ENCODE data around the gene ATAT1.
A peak's percentile ranks its signal among the peaks of the same experiment; 100 is the strongest.

ATAT1 gene

DNA sequence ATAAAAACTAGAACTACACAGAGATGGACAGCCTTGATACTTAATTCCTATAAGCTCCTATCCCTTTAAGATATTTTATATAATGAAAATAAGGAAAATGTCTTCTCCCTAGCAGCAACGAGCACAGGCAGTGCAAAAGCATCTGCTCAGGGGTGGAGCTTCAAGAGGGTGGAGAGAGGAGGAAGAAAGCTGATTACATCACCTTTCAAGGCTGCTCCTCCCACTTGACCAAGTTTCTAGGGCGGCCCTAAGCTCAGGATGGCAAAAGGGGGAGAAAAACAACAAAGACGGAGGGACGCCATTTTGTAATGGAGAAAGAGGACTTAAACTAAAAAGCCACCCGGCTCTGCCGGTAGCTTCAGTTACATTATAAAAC is 11.8 kb upstream of the ATAT1 start:
- H3K4me3 ChIP-seq (ENCODE audit: insufficient read depth, low read length, poor library complexity, severe bottlenecking) = peak overlapping the region; percentile 91
- TF ChIP-seq, protein P1, sequence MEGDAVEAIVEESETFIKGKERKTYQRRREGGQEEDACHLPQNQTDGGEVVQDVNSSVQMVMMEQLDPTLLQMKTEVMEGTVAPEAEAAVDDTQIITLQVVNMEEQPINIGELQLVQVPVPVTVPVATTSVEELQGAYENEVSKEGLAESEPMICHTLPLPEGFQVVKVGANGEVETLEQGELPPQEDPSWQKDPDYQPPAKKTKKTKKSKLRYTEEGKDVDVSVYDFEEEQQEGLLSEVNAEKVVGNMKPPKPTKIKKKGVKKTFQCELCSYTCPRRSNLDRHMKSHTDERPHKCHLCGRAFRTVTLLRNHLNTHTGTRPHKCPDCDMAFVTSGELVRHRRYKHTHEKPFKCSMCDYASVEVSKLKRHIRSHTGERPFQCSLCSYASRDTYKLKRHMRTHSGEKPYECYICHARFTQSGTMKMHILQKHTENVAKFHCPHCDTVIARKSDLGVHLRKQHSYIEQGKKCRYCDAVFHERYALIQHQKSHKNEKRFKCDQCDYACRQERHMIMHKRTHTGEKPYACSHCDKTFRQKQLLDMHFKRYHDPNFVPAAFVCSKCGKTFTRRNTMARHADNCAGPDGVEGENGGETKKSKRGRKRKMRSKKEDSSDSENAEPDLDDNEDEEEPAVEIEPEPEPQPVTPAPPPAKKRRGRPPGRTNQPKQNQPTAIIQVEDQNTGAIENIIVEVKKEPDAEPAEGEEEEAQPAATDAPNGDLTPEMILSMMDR (IDR thresholded peaks at IDR 0.05; ENCODE audit: insufficient read depth, low read length, poor library complexity, severe bottlenecking) = no peak
- TF ChIP-seq EZH2phosphoT487 (conservative IDR thresholded peaks at IDR 0.05; ENCODE audit: low read length) = no peak
- no peaks in the 10 kb centered on the region for H3K27me3 ChIP-seq (ENCODE audit: low read length)
- no peak overlapping the region for H2AFZ ChIP-seq (ENCODE audit: low read depth, low read length, severe bottlenecking)
- peak overlapping the region; percentile 93 for H3K9ac ChIP-seq (ENCODE audit: low read length)
- H3K36me3 ChIP-seq (ENCODE audit: low read length) = peaks cover 22% of the 10 kb centered on the region
- peak overlapping the region; percentile 91 for H3K27ac ChIP-seq (ENCODE audit: low read depth, low read length)
- peaks cover 60% of the 10 kb centered on the region for H3F3A ChIP-seq (ENCODE audit: insufficient read depth)
- peak overlapping the region; percentile 88 for H3K4me2 ChIP-seq (ENCODE audit: low read depth, low read length, poor library complexity, severe bottlenecking)
- no peaks in the 10 kb centered on the region for H3K9me3 ChIP-seq (ENCODE audit: insufficient read depth, low read length)
- no peaks in the 10 kb centered on the region for H3K9me2 ChIP-seq (replicated peaks; ENCODE audit: insufficient read depth, low read length)
- peaks cover 56% of the 10 kb centered on the region for H3K79me2 ChIP-seq (ENCODE audit: insufficient read depth, low read length)
- no peaks in the 10 kb centered on the region; the same call in 1 of the 2 replicates for H4K20me1 ChIP-seq (ENCODE audit: low read depth, low read length)

DNA sequence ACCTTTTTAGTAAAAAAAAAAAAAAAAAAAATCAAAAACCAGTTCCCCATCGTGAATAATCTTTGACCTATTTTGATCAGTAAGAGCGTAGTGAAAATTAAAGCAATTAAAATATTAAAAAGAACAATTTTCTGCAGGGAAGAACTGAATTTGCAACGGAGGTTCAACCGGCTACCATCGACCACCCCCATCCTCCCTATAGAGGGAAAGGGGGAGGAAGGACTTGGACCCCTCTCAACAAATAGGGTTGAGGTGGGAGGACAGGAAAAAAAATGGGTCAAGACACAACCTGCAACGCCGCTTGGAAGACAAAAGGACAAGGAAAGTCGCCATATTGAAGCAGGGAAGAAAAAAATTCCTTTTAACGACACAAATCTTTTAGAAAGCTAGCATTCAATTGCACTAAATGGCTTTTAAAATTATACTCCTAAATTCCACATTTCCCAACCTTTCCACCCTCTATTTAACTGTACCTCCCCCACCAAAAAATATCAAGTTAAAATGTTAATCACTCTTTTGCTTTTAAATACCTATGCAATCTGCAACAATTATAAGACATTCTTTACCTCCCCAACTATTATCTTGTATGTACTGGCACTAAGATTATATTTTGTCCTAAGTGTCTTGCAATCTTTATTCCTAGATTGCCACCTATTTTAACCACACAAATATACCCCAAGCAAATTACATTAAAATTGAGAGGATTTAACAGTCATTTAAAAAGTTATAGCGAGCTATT is 11.3 kb upstream of the ATAT1 start:
- Histone ChIP-seq H3K9ac (ENCODE audit: low read length) (peak overlapping the region; percentile 93), H2AFZ (ENCODE audit: low read depth, low read length, severe bottlenecking) (no peak overlapping the region), H3K27me3 (ENCODE audit: low read length) (no peaks in the 10 kb centered on the region), H3K9me3 (ENCODE audit: insufficient read depth, low read length) (no peaks in the 10 kb centered on the region), H3K9me2 (replicated peaks; ENCODE audit: insufficient read depth, low read length) (no peaks in the 10 kb centered on the region), H3F3A (ENCODE audit: insufficient read depth) (peaks cover 57% of the 10 kb centered on the region), H3K36me3 (ENCODE audit: low read length) (peaks cover 21% of the 10 kb centered on the region), H3K27ac (ENCODE audit: low read depth, low read length) (peak overlapping the region; percentile 91), H3K4me2 (ENCODE audit: low read depth, low read length, poor library complexity, severe bottlenecking) (peak overlapping the region; percentile 88), H3K4me3 (ENCODE audit: insufficient read depth, low read length, poor library complexity, severe bottlenecking) (peak overlapping the region; percentile 91), H3K79me2 (ENCODE audit: insufficient read depth, low read length) (peaks cover 56% of the 10 kb centered on the region), H4K20me1 (ENCODE audit: low read depth, low read length) (no peaks in the 10 kb centered on the region; the same call in 1 of the 2 replicates)
- no peak for TF ChIP-seq EZH2phosphoT487 (conservative IDR thresholded peaks at IDR 0.05; ENCODE audit: low read length)
- TF ChIP-seq, protein P1 (IDR thresholded peaks at IDR 0.05; ENCODE audit: insufficient read depth, low read length, poor library complexity, severe bottlenecking) = no peak

DNA sequence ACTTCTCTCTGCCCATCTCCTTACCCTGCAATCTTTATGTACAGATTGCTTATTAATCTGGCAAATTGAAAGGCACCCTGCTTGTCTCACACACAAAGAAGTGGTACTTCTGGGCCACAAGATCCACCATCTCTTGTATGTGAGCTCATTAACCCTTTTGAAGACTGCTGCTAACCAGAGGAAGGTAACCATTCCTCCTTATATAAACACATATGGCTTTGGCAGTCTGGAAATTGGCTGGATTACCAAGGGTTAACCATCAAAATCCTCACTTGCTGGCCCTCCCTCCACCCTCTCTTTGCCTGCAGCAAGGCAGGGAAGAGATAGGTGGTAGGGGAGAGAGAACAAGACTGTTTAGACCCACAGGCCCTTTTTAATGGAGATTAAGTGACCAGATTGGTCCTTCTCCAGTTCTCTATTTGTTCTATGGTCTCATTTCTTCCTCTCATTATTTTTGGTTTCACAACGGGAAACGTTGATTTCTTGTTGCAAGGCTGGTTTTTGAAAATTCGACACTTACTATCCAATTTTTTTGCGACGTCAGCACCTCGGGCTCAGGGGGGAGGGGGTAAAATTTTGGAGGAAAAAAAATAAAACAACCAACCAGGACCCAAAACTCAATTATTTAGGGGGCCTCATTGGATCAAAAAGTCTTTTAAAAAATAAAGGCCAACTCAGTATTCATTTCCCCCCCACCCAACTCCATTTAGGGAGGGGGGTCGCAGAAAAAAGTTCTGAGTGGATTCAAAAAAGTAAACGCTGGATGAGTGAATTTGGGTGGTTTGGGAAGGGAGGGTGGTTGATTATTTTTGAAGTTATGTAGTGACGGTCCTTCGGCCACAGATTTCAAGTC is 10.5 kb upstream of the ATAT1 start:
- TF ChIP-seq, protein P1 (IDR thresholded peaks at IDR 0.05; ENCODE audit: insufficient read depth, low read length, poor library complexity, severe bottlenecking) = no peak
- TF ChIP-seq EZH2phosphoT487 (conservative IDR thresholded peaks at IDR 0.05; ENCODE audit: low read length) = no peak
- Histone ChIP-seq H3K27ac (ENCODE audit: low read depth, low read length) (peak overlapping the region; percentile 91), H3K36me3 (ENCODE audit: low read length) (peaks cover 21% of the 10 kb centered on the region), H2AFZ (ENCODE audit: low read depth, low read length, severe bottlenecking) (no peak overlapping the region), H3K9ac (ENCODE audit: low read length) (peak overlapping the region; percentile 93), H4K20me1 (ENCODE audit: low read depth, low read length) (no peaks in the 10 kb centered on the region), H3K4me3 (ENCODE audit: insufficient read depth, low read length, poor library complexity, severe bottlenecking) (peak overlapping the region; percentile 91), H3F3A (ENCODE audit: insufficient read depth) (peaks cover 55% of the 10 kb centered on the region), H3K9me2 (replicated peaks; ENCODE audit: insufficient read depth, low read length) (no peaks in the 10 kb centered on the region), H3K79me2 (ENCODE audit: insufficient read depth, low read length) (peaks cover 56% of the 10 kb centered on the region), H3K9me3 (ENCODE audit: insufficient read depth, low read length) (no peaks in the 10 kb centered on the region), H3K4me2 (ENCODE audit: low read depth, low read length, poor library complexity, severe bottlenecking) (peak overlapping the region; percentile 88), H3K27me3 (ENCODE audit: low read length) (no peaks in the 10 kb centered on the region)

Measured in SU-DHL-6 (cell line).